PC-3 (cell line): ENCODE data around the gene SAMD14. TPM values are rescaled to one million over a fixed set of nuclear protein-coding genes. Genes with fewer than 3 reads are reported as not detected.

ENCODE experiments used
- ATAC-seq: fragments of 200-7000 bp; cut with Tn5 transposase; 2 replicates; pipeline ENCODE4 v1.9.1; 2020; ENCODE audit warnings: mild to moderate bottlenecking, moderate library complexity
- BruUV-seq: library from RNA; stranded (reverse); fragments of 400-500 nt; replicated peaks from 2 replicates; lab custom pipeline; 2021; lab: Mats Ljungman, UMichigan
- CTCF ChIA-PET: fragments of 300-600 bp; sonication (Branson Sonifier 250); formaldehyde crosslinking; loops from one replicate; lab custom pipeline; 2022; ENCODE audit warnings: antibody characterized with exemption; lab: Charles Lee
- POLR2A ChIA-PET: fragments of 300-600 bp; sonication (Branson Sonifier 250); formaldehyde crosslinking; loops from one replicate; lab custom pipeline; 2022; ENCODE audit warnings: antibody characterized with exemption; ENCODE audit not compliant: unreplicated experiment; lab: Charles Lee
- DNase-seq: peaks from one replicate; pipeline ENCODE4 v3.0.0-alpha.2; 2015
- H2AFZ ChIP-seq: fragments of 300-600 bp; sonication (generic); 2 replicates; pipeline ENCODE4 v1.6.0; 2016; ENCODE audit warnings: antibody characterized with exemption, low read length
- H3F3A ChIP-seq: fragments of 300-600 bp; sonication (generic); one replicate; pipeline ENCODE4 v1.6.0; 2017; ENCODE audit warnings: antibody characterized with exemption, low read length, control low read depth, mild to moderate bottlenecking; ENCODE audit not compliant: unreplicated experiment
- H3K27ac ChIP-seq: fragments of 300-600 bp; sonication (generic); 2 replicates; pipeline ENCODE4 v1.5.1; 2016; ENCODE audit warnings: mild to moderate bottlenecking, low read length
- H3K27me3 ChIP-seq: fragments of 300-600 bp; sonication (generic); 2 replicates; pipeline ENCODE4 v1.6.1; 2016; ENCODE audit warnings: low read length, mixed read lengths
- H3K36me3 ChIP-seq: fragments of 300-600 bp; sonication (generic); 2 replicates; pipeline ENCODE4 v1.6.1; 2016; ENCODE audit warnings: low read depth, mixed run types, low read length, mixed read lengths
- H3K4me1 ChIP-seq: fragments of 300-600 bp; sonication (generic); 2 replicates; pipeline ENCODE4 v1.5.1; 2016; ENCODE audit warnings: low read length; ENCODE audit not compliant: insufficient read depth
- H3K4me2 ChIP-seq: fragments of 300-600 bp; sonication (generic); 2 replicates; pipeline ENCODE4 v1.6.0; 2016; ENCODE audit warnings: low read length
- H3K4me3 ChIP-seq: fragments of 300-600 bp; sonication (generic); 2 replicates; pipeline ENCODE4 v1.5.1; 2016; ENCODE audit warnings: mild to moderate bottlenecking, low read length, mixed read lengths
- H3K79me2 ChIP-seq: fragments of 300-600 bp; sonication (generic); 2 replicates; pipeline ENCODE4 v1.6.1; 2017; ENCODE audit warnings: low read length, mixed read lengths
- H3K9ac ChIP-seq: fragments of 300-600 bp; sonication (generic); 2 replicates; pipeline ENCODE4 v1.6.0; 2016; ENCODE audit warnings: mild to moderate bottlenecking, low read length
- H3K9me2 ChIP-seq: fragments of 300-600 bp; sonication (generic); replicated peaks from 2 replicates; pipeline ENCODE4 v1.6.1; 2016; ENCODE audit warnings: mixed run types, low read length, mixed read lengths
- H3K9me3 ChIP-seq: fragments of 300-600 bp; sonication (generic); 2 replicates; pipeline ENCODE4 v1.6.1; 2016; ENCODE audit warnings: low read length, mixed read lengths
- H4K20me1 ChIP-seq: fragments of 300-600 bp; sonication (generic); 2 replicates; pipeline ENCODE4 v1.6.1; 2016; ENCODE audit warnings: low read length, mixed read lengths
- EZH2 ChIP-seq: fragments of 300-600 bp; sonication (generic); IDR thresholded peaks from one replicate; pipeline ENCODE4 v1.6.1; 2017; ENCODE audit warnings: antibody characterized with exemption, mild to moderate bottlenecking, low read length; ENCODE audit not compliant: unreplicated experiment
- EZH2phosphoT487 ChIP-seq: fragments of 300-600 bp; sonication (generic); IDR thresholded peaks from 2 replicates; pipeline ENCODE4 v1.6.1; 2018; ENCODE audit warnings: mild to moderate bottlenecking, antibody characterized with exemption, low read length, borderline replicate concordance
- intact Hi-C: fragments of 100-400 bp; cut with micrococcal nuclease; formaldehyde crosslinking; loops from 2 replicates; pipeline ENCODE4 v1.9.0; 2023
- total RNA-seq: library from RNA; depleted of rRNA; stranded (reverse); fragments of >200 nt; gene quantifications from 2 replicates; pipeline ENCODE4 v1.2.3, GENCODE V29; 2014
- TF ChIP-seq, protein P1 (sequence below): fragments of 300-600 bp; sonication (generic); conservative IDR thresholded peaks from 2 replicates; pipeline ENCODE4 v1.5.1; 2017; ENCODE audit warnings: antibody characterized with exemption, low read depth, mild to moderate bottlenecking, low read length

Gene SAMD14
- total RNA-seq, 1 experiment from 2014 or later = 0.11 TPM

DNA sequence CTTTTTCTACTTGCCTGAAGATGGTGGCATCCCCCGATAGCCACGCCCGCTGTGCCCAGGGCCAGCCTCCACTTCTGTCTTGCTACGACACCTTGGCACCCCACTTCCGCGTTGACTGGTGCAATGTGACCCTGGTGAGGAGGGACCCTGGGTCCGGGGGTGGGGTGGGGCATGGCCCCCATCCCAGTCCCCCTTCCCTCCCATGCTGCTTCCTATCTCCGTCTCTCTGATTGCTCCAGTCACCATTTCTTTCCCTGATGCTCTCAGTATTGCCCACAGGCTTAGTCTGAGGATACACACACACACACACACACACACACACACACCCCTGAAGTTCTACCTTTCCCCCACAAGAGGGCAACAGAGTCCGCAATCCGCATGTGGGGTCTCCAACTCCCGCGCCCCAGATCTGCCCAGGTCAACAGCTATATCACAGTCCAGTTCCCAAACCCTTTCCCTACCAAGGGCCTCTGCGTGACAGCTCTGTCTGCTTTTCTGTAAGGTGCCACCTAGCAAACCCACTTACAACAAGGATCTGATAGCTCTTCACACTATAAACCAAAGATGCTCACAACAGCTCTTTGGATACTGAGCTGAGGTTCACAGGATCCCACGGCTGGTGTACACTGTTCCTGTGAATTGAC, 39.3 kb upstream of the SAMD14 start:
- peak; percentile 80 for DNase-seq
- peak overlapping the region; percentile 21; the same call in 1 of the 2 replicates for H3K4me3 ChIP-seq
- H3F3A ChIP-seq = no peaks in the 10 kb centered on the region
- peak overlapping the region; percentile 51 for H2AFZ ChIP-seq
- no peak for TF ChIP-seq EZH2phosphoT487
- TF ChIP-seq, protein P1, sequence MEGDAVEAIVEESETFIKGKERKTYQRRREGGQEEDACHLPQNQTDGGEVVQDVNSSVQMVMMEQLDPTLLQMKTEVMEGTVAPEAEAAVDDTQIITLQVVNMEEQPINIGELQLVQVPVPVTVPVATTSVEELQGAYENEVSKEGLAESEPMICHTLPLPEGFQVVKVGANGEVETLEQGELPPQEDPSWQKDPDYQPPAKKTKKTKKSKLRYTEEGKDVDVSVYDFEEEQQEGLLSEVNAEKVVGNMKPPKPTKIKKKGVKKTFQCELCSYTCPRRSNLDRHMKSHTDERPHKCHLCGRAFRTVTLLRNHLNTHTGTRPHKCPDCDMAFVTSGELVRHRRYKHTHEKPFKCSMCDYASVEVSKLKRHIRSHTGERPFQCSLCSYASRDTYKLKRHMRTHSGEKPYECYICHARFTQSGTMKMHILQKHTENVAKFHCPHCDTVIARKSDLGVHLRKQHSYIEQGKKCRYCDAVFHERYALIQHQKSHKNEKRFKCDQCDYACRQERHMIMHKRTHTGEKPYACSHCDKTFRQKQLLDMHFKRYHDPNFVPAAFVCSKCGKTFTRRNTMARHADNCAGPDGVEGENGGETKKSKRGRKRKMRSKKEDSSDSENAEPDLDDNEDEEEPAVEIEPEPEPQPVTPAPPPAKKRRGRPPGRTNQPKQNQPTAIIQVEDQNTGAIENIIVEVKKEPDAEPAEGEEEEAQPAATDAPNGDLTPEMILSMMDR = peak; percentile 97
- ATAC-seq = peak; percentile 51
- CTCF ChIA-PET = interaction anchor here (0.6 to 1.5 kb wide), 10 partner anchors 9 to 121 kb away, joined by 3 to 19 read pairs (median 6); no protein-coding TSS in a partner anchor
- POLR2A ChIA-PET = interaction anchor here (0.6 kb wide), 1 partner anchor 128 kb away, joined by 34 read pairs; no protein-coding TSS in a partner anchor
- H4K20me1 ChIP-seq = no peaks in the 10 kb centered on the region
- no peaks in the 10 kb centered on the region for H3K27me3 ChIP-seq
- H3K9me3 ChIP-seq = no peaks in the 10 kb centered on the region
- no peaks in the 10 kb centered on the region for H3K79me2 ChIP-seq
- H3K4me1 ChIP-seq = peaks cover 29% of the 10 kb centered on the region
- no peaks in the 10 kb centered on the region for H3K9me2 ChIP-seq
- BruUV-seq = no TSS peak
- H3K4me2 ChIP-seq = peak overlapping the region; percentile 64
- H3K36me3 ChIP-seq = no peaks in the 10 kb centered on the region
- intact Hi-C loops = loop anchor here (1.0 kb wide), 1 partner anchor 29 kb away; no protein-coding TSS in a partner anchor
- no peak overlapping the region; the same call in 1 of the 2 replicates for H3K9ac ChIP-seq
- H3K27ac ChIP-seq = peak overlapping the region; percentile 51

DNA sequence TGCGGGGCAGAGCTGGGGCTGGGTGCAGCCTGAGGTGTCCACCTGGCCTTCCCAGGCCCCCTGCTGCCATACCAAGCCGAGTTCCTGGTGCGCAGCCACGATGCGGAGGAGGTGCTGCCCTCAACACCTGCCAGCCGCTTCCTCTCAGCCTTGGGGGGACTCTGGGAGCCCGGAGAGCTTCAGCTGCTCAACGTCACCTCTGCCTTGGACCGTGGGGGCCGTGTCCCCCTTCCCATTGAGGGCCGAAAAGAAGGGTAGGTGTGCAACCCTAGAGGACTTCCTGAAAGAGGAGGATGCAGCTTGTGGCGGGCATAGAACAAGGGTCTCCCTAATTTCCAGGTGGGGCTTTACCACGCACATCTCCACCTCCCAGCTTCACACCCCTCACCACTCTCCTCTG, 38.4 kb upstream of the SAMD14 start:
- no peak for DNase-seq
- Histone ChIP-seq H3K9me2 (no peaks in the 10 kb centered on the region), H3K27me3 (no peaks in the 10 kb centered on the region), H3K9me3 (no peaks in the 10 kb centered on the region), H4K20me1 (no peaks in the 10 kb centered on the region), H3K4me2 (no peak overlapping the region), H3K4me3 (no peak overlapping the region), H3K79me2 (no peaks in the 10 kb centered on the region), H3K4me1 (peaks cover 29% of the 10 kb centered on the region), H3K9ac (no peak overlapping the region), H3K36me3 (no peaks in the 10 kb centered on the region), H2AFZ (no peak overlapping the region), H3F3A (no peaks in the 10 kb centered on the region), H3K27ac (no peak overlapping the region)
- no TSS peak for BruUV-seq
- TF ChIP-seq, protein P1 = no peak
- ChIA-PET POLR2A (no interaction called here), CTCF (interaction anchor here (0.6 kb wide), 1 partner anchor 28 kb away, joined by 3 read pairs; no protein-coding TSS in a partner anchor)
- no peak for ATAC-seq
- intact Hi-C loops = no loop called here

DNA sequence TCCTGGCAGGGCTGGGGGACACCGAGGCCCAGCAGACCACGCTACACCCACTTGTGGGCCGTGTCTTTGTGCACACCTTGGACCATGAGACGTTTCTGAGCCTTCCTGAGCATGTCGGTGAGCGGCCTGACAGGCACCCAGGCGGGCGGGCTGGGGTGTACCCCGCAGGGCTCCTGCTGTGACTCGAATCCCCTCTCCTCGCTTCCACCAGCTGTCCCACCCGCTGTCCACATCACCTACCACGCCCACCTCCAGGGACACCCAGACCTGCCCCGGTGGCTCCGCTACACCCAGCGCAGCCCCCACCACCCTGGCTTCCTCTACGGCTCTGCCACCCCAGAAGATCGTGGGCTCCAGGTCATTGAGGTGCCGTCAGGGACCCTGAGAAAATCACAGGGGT, 37.4 kb upstream of the SAMD14 start:
- POLR2A ChIA-PET = no interaction called here
- no TSS peak for BruUV-seq

More for the DNA sequence above, 37.4 kb upstream of the SAMD14 start:
- TF ChIP-seq, protein P1 = no peak
- no peak for TF ChIP-seq EZH2
- no peak for TF ChIP-seq EZH2phosphoT487
- H3K27ac ChIP-seq = no peak overlapping the region
- CTCF ChIA-PET = no interaction called here
- no peaks in the 10 kb centered on the region for H3K9me3 ChIP-seq
- no peaks in the 10 kb centered on the region for H3K9me2 ChIP-seq
- peaks cover 29% of the 10 kb centered on the region for H3K4me1 ChIP-seq
- no peak overlapping the region for H3K4me3 ChIP-seq
- no peaks in the 10 kb centered on the region for H3K27me3 ChIP-seq
- H3K79me2 ChIP-seq = no peaks in the 10 kb centered on the region
- H3K36me3 ChIP-seq = no peaks in the 10 kb centered on the region
- intact Hi-C loops = no loop called here
- ATAC-seq (no peak), DNase-seq (no peak)
- no peak overlapping the region for H2AFZ ChIP-seq
- H3F3A ChIP-seq = no peaks in the 10 kb centered on the region
- H3K4me2 ChIP-seq = no peak overlapping the region
- H4K20me1 ChIP-seq = no peaks in the 10 kb centered on the region
- no peak overlapping the region for H3K9ac ChIP-seq
